Measurements from ENCODE around the gene APLP1.

The APLP1 gene

DNA sequence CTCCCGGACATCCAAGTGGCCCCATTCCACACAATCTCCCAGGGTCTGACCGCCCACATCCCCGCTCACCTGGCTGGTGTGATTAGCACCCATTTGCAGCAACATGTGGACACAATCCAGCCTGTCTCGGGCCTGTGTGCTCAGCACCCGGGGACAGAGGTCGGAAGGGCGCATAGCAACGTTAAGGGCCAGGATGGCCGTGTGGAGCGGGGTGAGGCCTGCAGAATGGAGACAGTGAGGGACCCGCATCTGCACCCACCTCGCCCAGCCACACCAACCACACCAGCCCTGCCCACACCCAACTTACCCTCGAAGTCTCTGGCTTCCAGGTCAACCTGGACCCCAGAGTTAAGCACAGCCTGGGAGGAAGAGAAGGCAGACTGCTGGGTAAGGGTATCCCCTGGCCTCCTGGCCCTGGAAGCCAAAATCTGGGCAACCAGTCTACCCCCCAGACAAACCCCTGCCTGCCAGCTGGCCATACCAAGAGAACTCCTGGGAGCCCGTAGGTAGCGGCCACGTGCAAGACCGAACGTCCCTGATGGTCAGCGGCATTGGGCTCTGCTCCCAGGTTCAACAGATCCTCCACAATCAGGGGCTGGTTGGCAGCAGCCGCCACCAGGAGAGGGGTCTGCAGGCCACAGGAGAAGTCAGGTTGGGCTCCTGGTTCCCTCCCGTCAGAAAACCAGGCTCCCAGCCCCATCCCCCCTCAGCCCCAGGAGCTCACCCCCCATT lies 27.7 kb downstream of the APLP1 start:
- Histone ChIP-seq H3K27me3 (ENCODE audit: control insufficient read depth, insufficient read depth, low read length) (no peaks in the 10 kb centered on the region), H3K9me3 (ENCODE audit: control insufficient read depth, insufficient read depth, low read length) (no peaks in the 10 kb centered on the region), H3K36me3 (ENCODE audit: control insufficient read depth, insufficient read depth, low read length) (peaks cover 18% of the 10 kb centered on the region), H3K4me3 (ENCODE audit: low read length) (no peak overlapping the region), H3K4me1 (ENCODE audit: control insufficient read depth, insufficient read depth, low read length) (0 out of 2 replicates have a peak, but pooled peaks cover 2% of the 10 kb centered on the region), H3K27ac (ENCODE audit: low read length) (no peak overlapping the region)
- no CpG with 5 or more reads among the region's 21 CpGs for WGBS (ENCODE audit: insufficient coverage, insufficient read length)
- no peak for DNase-seq (ENCODE audit: low read depth, low spot score)

DNA sequence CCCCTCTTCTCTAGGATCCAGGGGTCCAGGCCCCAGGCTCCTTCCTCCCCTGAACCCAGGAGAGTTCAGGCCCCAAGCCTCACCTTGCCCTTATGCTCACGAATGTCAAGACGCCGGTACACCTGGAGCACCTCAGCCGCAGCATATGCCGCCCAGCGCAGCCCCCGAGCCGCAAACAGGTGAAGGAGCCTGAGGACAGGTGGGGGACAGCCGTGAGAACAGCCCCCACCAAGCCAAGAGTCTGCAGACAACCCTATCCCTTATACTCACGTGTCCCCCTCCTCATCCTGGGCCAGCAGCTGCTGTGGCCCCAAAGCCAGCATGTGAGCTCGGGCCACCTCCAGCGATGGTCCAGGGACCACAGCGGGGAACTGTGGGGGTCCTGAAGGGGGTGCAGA lies 28.3 kb downstream of the APLP1 start:
- Histone ChIP-seq H3K36me3 (ENCODE audit: control insufficient read depth, insufficient read depth, low read length) (peaks cover 18% of the 10 kb centered on the region), H3K27ac (ENCODE audit: low read length) (no peak overlapping the region), H3K9me3 (ENCODE audit: control insufficient read depth, insufficient read depth, low read length) (no peaks in the 10 kb centered on the region), H3K4me1 (ENCODE audit: control insufficient read depth, insufficient read depth, low read length) (0 out of 2 replicates have a peak, but pooled peaks cover 2% of the 10 kb centered on the region), H3K4me3 (ENCODE audit: low read length) (no peak overlapping the region), H3K27me3 (ENCODE audit: control insufficient read depth, insufficient read depth, low read length) (no peaks in the 10 kb centered on the region)
- no CpG with 5 or more reads among the region's 13 CpGs for WGBS (ENCODE audit: insufficient coverage, insufficient read length)
- no peak for DNase-seq (ENCODE audit: low read depth, low spot score)

DNA sequence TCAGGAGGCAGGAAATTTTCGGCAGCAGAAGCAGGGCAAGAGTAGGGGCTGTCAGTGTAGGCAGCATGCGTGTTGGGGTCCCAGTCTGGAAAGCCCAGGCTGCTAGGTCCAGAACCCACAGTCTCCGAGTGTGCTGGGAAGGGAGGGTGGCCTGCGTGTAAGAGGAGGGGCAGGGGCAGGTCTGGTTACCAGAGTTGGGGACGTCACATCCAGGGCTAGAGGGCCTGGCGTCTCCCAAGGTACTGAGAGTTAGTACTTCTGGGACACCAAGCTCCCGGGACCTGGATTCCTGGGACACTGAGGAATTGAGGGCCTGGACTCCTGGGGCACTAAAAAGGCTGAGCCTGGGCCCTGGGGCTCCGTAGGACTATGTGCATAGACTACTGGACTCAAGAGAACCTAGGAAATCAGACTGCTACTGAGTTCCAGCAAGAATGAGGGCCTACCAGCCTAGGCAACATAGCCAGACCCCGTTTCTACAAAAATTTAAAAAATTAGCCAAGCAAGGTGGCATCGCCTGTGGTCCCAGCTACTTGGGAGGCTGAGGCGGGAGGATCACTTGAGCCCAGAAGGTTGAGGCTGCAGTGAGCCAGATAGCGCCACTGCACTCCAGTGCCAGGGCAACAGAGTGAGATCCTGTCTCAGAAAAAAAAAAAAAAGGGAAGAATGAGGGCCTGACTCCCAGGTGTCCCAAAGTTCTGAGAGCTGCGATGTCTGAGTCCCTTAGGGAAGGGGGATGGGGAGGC lies 29.5 kb downstream of the APLP1 start:
- H3K9me3 ChIP-seq (ENCODE audit: control insufficient read depth, insufficient read depth, low read length): no peaks in the 10 kb centered on the region
- no peaks in the 10 kb centered on the region for H3K27me3 ChIP-seq (ENCODE audit: control insufficient read depth, insufficient read depth, low read length)
- no peak overlapping the region for H3K27ac ChIP-seq (ENCODE audit: low read length)
- H3K4me1 ChIP-seq (ENCODE audit: control insufficient read depth, insufficient read depth, low read length): 0 out of 2 replicates have a peak, but pooled peaks cover 2% of the 10 kb centered on the region
- H3K4me3 ChIP-seq (ENCODE audit: low read length): no peak overlapping the region
- no CpG with 5 or more reads among the region's 13 CpGs for WGBS (ENCODE audit: insufficient coverage, insufficient read length)
- H3K36me3 ChIP-seq (ENCODE audit: control insufficient read depth, insufficient read depth, low read length): peaks cover 18% of the 10 kb centered on the region
- no peak for DNase-seq (ENCODE audit: low read depth, low spot score)

DNA sequence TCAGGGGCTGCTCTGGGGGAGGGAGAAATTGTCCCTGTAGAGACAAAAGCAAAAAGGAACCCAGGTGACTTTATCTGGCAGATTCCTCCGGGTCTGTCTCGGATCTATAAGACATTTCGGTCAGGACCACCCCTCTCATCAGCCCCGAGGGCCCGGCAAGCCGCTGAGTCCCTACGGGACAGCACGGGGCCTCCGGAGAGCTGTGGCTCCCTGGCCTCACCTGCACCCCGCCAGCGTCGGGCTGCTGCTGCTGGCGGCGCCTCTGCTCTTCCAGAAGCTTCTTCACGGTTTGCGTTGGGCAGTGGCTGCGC lies 30.1 kb downstream of the APLP1 start:
- no peak for DNase-seq (ENCODE audit: low read depth, low spot score)
- Histone ChIP-seq H3K36me3 (ENCODE audit: control insufficient read depth, insufficient read depth, low read length) (peaks cover 18% of the 10 kb centered on the region), H3K9me3 (ENCODE audit: control insufficient read depth, insufficient read depth, low read length) (no peaks in the 10 kb centered on the region), H3K27me3 (ENCODE audit: control insufficient read depth, insufficient read depth, low read length) (no peaks in the 10 kb centered on the region), H3K4me1 (ENCODE audit: control insufficient read depth, insufficient read depth, low read length) (peaks cover 5% of the 10 kb centered on the region; the same call in 1 of the 2 replicates), H3K4me3 (ENCODE audit: low read length) (peak overlapping the region; percentile 85; the same call in 1 of the 2 replicates), H3K27ac (ENCODE audit: low read length) (no peak overlapping the region)
- WGBS (ENCODE audit: insufficient coverage, insufficient read length): no CpG with 5 or more reads among the region's 17 CpGs

DNA sequence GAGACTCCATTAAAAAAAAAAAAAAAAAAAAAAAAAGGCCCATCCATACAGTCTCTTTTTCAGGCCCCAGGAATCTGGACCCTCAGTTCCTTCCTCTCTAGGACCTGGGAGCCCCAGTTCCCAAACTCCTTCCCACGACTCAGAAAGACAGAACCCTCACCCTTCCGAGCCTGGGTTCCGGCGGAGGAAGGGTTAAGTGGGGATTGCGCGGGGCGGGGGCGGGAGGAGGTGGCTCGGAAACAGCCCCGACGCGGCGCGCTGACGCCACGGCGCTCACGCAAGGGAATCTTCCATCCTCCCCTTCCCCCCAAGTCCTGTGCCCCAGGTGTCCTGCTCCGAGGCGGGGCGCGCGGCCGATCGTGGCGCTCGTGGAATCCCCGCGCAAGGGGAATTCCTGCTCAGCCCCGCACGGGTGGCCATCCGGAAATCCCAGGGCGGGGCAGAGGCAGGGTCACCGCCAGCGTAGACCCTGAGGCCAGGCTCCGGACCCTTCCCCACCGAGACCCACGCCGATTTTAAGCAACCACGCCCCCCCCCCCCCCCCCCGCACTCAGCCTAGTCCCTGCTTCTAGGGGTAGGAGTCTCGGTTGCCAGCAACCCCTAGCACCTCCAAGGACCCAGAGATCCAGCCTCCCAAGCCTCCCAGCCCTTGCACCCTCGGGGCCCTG lies 31.3 kb downstream of the APLP1 start:
- WGBS (ENCODE audit: insufficient coverage, insufficient read length): no CpG with 5 or more reads among the region's 43 CpGs
- Histone ChIP-seq H3K4me1 (ENCODE audit: control insufficient read depth, insufficient read depth, low read length) (peaks cover 5% of the 10 kb centered on the region; the same call in 1 of the 2 replicates), H3K4me3 (ENCODE audit: low read length) (peak overlapping the region; percentile 85), H3K36me3 (ENCODE audit: control insufficient read depth, insufficient read depth, low read length) (peaks cover 16% of the 10 kb centered on the region), H3K9me3 (ENCODE audit: control insufficient read depth, insufficient read depth, low read length) (no peaks in the 10 kb centered on the region), H3K27me3 (ENCODE audit: control insufficient read depth, insufficient read depth, low read length) (no peaks in the 10 kb centered on the region), H3K27ac (ENCODE audit: low read length) (no peak overlapping the region)
- DNase-seq (ENCODE audit: low read depth, low spot score): peak; percentile 48

DNA sequence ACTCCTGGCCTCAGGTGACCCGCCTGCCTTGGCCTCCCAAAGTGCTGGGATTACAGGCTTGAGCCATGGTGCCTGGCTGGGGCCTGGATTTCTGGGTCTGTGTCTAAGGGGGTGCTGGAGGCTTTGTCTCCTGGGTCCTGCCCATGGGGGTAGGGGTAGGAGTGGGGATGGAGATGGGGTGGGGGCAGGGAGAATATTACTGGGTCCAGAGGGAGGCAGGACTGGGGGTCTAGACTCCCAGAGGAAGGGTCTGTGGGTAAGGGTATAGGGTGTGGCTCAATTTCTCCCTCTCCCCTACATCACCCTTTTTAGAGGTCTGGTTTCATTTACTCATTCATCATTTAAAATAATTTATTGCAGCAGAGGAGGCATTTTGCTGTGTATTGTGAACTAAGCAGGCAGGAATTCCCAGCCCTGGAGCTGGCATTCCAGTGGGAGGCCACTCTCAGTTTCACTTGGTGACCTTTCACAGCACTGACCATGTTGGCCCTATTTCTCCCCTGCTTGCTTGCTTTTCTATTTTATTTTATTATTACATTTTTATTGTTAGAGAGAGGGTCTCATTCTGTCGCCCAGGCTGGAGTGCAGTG lies 32.8 kb downstream of the APLP1 start:
- DNase-seq (ENCODE audit: low read depth, low spot score): no peak
- WGBS (ENCODE audit: insufficient coverage, insufficient read length): no CpG with 5 or more reads among the region's 2 CpGs
- Histone ChIP-seq H3K4me1 (ENCODE audit: control insufficient read depth, insufficient read depth, low read length) (peaks cover 5% of the 10 kb centered on the region; the same call in 1 of the 2 replicates), H3K9me3 (ENCODE audit: control insufficient read depth, insufficient read depth, low read length) (no peaks in the 10 kb centered on the region), H3K27me3 (ENCODE audit: control insufficient read depth, insufficient read depth, low read length) (no peaks in the 10 kb centered on the region), H3K4me3 (ENCODE audit: low read length) (no peak overlapping the region), H3K36me3 (ENCODE audit: control insufficient read depth, insufficient read depth, low read length) (peaks cover 11% of the 10 kb centered on the region), H3K27ac (ENCODE audit: low read length) (no peak overlapping the region)

DNA sequence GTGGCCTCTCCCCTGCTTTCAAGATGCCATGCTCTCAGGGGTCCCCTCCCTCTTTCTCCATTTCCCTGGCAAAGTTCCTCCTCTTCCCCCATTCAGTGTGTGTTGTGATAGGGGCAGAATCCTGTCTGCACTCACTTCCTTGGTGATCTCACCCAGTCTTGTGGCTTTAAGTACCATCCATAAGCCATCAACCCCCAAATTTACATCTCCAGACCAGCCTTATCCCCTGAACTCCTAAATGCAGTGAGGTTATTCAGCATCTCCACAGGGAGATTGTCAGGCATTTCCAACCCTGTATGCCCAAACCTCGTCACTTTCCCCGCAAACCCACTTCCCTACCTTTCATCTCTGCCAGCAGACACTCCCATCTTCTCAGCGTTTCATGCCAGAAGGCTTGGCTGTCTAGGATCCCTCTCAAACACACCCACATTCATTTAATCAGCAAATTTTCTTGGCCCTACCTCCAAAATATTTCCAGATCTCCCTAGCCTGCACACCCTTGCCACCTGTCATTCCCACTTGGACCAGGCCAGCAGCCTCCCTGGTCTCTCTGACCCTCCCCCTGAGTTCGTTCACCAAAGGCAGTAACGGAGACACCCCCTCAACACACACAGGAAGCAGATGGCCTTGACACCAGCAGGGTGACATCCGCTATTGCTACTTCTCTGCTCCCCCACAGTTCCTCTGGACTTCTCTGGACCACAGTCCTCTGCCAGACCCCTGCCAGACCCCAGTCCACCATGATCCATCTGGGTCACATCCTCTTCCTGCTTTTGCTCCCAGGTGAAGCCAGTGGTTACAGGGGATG lies 33.7 kb downstream of the APLP1 start, which contains the start of gene HCST:
TSS of gene HCST (plus strand) at position 676 of the 808 bp plus-strand sequence. CDS start at position 741, 65 bp downstream.
- WGBS (ENCODE audit: insufficient coverage, insufficient read length): no CpG with 5 or more reads among the region's 6 CpGs
- Histone ChIP-seq H3K9me3 (ENCODE audit: control insufficient read depth, insufficient read depth, low read length) (no peaks in the 10 kb centered on the region), H3K4me3 (ENCODE audit: low read length) (peak within 1 kb of the TSS; percentile 16; the same call in 1 of the 2 replicates), H3K4me1 (ENCODE audit: control insufficient read depth, insufficient read depth, low read length) (peaks cover 6% of the 10 kb centered on the region; the same call in 1 of the 2 replicates), H3K27me3 (ENCODE audit: control insufficient read depth, insufficient read depth, low read length) (no peaks in the 10 kb centered on the region), H3K36me3 (ENCODE audit: control insufficient read depth, insufficient read depth, low read length) (peaks cover 4% of the 10 kb centered on the region), H3K27ac (ENCODE audit: low read length) (no peak within 1 kb of the TSS)
- DNase-seq (ENCODE audit: low read depth, low spot score): no peak

DNA sequence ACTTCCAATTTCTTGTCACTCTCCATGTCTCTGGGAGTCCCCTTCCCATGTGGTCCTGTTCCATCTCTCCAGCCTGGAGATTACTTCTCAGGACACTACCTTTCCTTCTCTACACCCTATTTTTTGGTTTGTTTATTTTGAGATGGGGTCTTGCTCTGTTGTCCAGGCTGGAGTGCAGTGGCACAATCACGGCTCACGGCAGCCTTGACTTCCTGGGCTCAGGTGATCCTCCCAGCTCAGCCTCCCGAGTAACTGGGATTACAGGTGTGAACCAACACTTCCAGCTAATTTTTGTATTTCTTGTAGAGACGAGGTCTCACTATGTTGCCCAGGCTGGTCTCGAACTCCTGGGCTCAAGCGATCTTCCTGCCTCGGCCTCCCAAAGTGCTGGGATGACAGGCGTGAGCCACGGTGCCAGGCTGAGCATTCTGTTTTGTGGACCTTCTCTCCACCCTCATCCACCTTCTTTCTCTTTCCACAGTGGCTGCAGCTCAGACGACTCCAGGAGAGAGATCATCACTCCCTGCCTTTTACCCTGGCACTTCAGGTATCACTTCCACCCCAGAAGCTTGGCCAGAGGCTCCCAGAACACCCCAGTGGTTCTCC lies 34.6 kb downstream of the APLP1 start:
- no peak overlapping the region for H3K27ac ChIP-seq (ENCODE audit: low read length)
- H3K4me1 ChIP-seq (ENCODE audit: control insufficient read depth, insufficient read depth, low read length): peaks cover 6% of the 10 kb centered on the region; the same call in 1 of the 2 replicates
- no peaks in the 10 kb centered on the region; the same call in 1 of the 2 replicates for H3K36me3 ChIP-seq (ENCODE audit: control insufficient read depth, insufficient read depth, low read length)
- H3K9me3 ChIP-seq (ENCODE audit: control insufficient read depth, insufficient read depth, low read length): no peaks in the 10 kb centered on the region
- H3K4me3 ChIP-seq (ENCODE audit: low read length): peak overlapping the region; percentile 16; the same call in 1 of the 2 replicates
- DNase-seq (ENCODE audit: low read depth, low spot score): no peak
- H3K27me3 ChIP-seq (ENCODE audit: control insufficient read depth, insufficient read depth, low read length): no peaks in the 10 kb centered on the region
- no CpG with 5 or more reads among the region's 10 CpGs for WGBS (ENCODE audit: insufficient coverage, insufficient read length)

DNA sequence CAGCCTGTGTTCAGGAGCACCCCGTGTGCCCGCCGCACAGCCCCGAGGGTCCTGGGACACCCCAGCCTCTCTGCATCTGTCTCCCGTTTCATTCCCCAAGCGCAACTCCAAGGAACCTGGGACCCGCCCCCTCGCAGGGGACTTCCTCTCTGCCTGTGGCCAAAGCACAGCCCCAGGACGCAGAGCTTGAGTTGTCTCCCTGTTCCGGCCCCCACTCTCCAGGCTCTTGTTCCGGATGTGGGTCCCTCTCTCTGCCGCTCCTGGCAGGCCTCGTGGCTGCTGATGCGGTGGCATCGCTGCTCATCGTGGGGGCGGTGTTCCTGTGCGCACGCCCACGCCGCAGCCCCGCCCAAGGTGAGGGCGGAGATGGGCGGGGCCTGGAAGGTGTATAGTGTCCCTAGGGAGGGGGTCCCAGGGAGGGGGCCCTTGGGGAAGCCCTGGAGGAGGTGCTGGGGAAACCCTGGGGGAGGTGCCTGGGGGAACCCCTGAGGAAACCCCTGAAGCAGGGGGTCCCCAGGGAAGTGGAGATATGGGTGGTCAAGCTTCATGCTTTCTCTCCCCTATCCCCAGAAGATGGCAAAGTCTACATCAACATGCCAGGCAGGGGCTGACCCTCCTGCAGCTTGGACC lies 35.3 kb downstream of the APLP1 start:
- Histone ChIP-seq H3K27ac (ENCODE audit: low read length) (no peak overlapping the region), H3K9me3 (ENCODE audit: control insufficient read depth, insufficient read depth, low read length) (no peaks in the 10 kb centered on the region), H3K27me3 (ENCODE audit: control insufficient read depth, insufficient read depth, low read length) (no peaks in the 10 kb centered on the region), H3K36me3 (ENCODE audit: control insufficient read depth, insufficient read depth, low read length) (no peaks in the 10 kb centered on the region), H3K4me1 (ENCODE audit: control insufficient read depth, insufficient read depth, low read length) (peaks cover 4% of the 10 kb centered on the region; the same call in 1 of the 2 replicates), H3K4me3 (ENCODE audit: low read length) (peak overlapping the region; percentile 16; the same call in 1 of the 2 replicates)
- no CpG with 5 or more reads among the region's 24 CpGs for WGBS (ENCODE audit: insufficient coverage, insufficient read length)
- DNase-seq (ENCODE audit: low read depth, low spot score): peak; percentile 54

Measured in iPS DF 6.9 (cell line).